Measurements from ENCODE around the gene DYNLT1.

Gene DYNLT1

GRCh38 chr6:158631678-158632537 lies 12.6 kb downstream of the DYNLT1 start:
- in situ Hi-C loops (cut with HindIII; ENCODE audit: low sequenced_read_pairs): no loop called here
- H3K4me3 ChIP-seq (ENCODE audit: low read depth, low read length): no peak overlapping the region
- TF ChIP-seq, protein P1, sequence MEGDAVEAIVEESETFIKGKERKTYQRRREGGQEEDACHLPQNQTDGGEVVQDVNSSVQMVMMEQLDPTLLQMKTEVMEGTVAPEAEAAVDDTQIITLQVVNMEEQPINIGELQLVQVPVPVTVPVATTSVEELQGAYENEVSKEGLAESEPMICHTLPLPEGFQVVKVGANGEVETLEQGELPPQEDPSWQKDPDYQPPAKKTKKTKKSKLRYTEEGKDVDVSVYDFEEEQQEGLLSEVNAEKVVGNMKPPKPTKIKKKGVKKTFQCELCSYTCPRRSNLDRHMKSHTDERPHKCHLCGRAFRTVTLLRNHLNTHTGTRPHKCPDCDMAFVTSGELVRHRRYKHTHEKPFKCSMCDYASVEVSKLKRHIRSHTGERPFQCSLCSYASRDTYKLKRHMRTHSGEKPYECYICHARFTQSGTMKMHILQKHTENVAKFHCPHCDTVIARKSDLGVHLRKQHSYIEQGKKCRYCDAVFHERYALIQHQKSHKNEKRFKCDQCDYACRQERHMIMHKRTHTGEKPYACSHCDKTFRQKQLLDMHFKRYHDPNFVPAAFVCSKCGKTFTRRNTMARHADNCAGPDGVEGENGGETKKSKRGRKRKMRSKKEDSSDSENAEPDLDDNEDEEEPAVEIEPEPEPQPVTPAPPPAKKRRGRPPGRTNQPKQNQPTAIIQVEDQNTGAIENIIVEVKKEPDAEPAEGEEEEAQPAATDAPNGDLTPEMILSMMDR (IDR thresholded peaks at IDR 0.05; ENCODE audit: low read depth, low read length, missing control alignments): no peak
- DNase-seq (ENCODE audit: low read depth): peak; percentile 60

DNA sequence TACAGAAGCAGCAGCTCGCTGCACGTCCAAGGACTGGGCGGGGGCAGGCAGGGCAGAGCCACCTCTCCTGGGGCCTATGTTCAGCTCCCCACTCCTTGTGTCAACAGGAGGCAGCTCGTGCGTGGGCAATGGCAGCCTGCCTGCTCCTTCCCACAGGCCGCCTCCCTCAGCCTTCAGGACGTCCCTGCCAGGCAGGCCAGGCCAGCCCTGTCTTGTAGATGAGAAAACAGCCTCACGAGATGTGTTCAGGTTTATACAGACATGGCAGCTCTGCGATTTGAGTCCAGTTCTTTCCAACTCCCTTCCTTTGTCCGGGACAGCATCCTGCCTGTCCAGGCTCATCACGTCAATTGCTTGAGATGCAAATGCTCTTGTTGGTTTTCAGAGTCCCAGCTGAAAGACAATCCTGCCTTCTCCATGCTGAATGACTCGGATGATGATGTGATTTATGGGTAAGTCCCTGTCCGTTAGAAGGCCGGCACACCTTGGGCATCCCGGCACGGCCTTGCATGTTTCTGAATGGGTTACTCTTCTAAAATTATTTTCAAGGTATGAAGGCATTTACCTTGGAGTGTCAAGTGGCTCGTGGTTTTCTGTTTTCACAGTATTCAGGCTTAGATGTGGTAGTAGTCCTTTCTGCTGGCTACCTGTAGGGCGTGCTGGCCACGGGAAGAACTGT lies 13.5 kb downstream of the DYNLT1 start:
- in situ Hi-C loops (cut with HindIII; ENCODE audit: low sequenced_read_pairs): no loop called here
- DNase-seq (ENCODE audit: low read depth): no peak
- no peak overlapping the region for H3K4me3 ChIP-seq (ENCODE audit: low read depth, low read length)
- TF ChIP-seq, protein P1 (IDR thresholded peaks at IDR 0.05; ENCODE audit: low read depth, low read length, missing control alignments): no peak

DNA sequence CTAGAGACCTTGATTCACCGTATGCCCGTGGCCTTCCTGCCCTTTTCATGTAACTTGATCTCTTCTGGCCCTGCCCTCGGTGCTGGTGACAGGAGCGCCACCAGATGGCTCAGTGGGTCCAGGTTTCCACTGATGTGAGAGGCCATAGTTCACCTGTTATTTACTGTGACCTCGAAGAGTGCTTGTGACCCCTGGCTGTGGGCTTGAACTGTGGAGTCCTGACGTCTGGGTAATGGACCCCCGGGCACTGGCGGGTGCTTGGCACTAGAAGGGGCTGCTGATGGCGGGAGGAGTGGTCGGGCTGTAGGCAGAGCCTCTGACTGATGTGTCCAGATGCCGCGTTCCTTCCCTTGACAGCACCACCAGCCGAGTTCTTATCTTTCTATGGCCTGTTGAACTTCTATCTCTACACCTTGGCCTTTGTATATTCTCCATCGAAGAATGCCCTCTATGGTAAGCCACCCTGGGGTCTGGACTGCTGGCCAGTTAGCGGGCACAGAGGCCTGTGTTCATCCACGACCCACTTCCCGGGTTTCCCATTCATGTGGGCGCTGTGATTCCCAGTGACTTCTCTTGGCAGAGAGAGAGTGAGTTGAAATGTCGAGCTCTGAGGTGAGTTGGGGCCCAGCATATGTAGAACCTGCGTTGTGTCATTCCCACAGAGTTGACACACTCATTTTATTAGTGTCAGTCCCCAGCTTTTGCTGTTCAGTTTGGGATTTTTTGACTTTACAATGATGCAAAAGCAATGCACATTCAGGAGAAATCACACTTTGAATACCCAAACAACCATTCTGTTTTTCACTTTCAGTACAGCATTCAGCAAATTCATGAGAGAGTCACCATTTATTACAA lies 14.9 kb downstream of the DYNLT1 start:
- TF ChIP-seq, protein P1 (IDR thresholded peaks at IDR 0.05; ENCODE audit: low read depth, low read length, missing control alignments): no peak
- in situ Hi-C loops (cut with HindIII; ENCODE audit: low sequenced_read_pairs): no loop called here
- DNase-seq (ENCODE audit: low read depth): no peak
- H3K4me3 ChIP-seq (ENCODE audit: low read depth, low read length): no peak overlapping the region

DNA sequence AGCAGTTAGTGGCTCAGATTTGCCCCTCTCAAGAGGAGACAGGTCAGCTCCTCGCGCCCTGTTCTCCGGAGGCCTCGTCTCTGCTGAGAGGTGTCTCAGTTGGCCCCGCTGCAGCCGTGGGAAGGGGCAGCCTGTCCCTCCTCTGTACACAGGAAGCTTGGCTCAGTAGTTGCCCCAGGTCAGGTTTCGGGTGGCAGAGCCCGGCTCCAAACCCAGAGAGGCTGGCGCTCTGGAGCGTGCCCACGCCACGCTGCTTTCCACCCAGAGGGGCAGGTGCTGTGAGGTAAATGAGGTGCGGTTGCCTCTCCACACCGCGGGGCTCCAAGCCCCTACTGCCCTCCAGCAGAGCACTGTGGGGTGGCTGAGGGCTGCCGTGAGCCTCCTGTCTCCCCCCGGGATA lies 16.0 kb downstream of the DYNLT1 start:
- in situ Hi-C loops (cut with HindIII; ENCODE audit: low sequenced_read_pairs): no loop called here

GRCh38 chr6:158627940-158628211 lies 16.7 kb downstream of the DYNLT1 start:
- no peak for DNase-seq (ENCODE audit: low read depth)
- in situ Hi-C loops (cut with HindIII; ENCODE audit: low sequenced_read_pairs): no loop called here
- TF ChIP-seq, protein P1 (IDR thresholded peaks at IDR 0.05; ENCODE audit: low read depth, low read length, missing control alignments): no peak
- H3K4me3 ChIP-seq (ENCODE audit: low read depth, low read length): no peak overlapping the region

More for the DNA sequence above, 16.0 kb downstream of the DYNLT1 start:
- TF ChIP-seq, protein P1 (IDR thresholded peaks at IDR 0.05; ENCODE audit: low read depth, low read length, missing control alignments): no peak
- H3K4me3 ChIP-seq (ENCODE audit: low read depth, low read length): no peak overlapping the region
- no peak for DNase-seq (ENCODE audit: low read depth)

GRCh38 chr6:158627168-158627939 lies 17.2 kb downstream of the DYNLT1 start:
- no peak for DNase-seq (ENCODE audit: low read depth)
- in situ Hi-C loops (cut with HindIII; ENCODE audit: low sequenced_read_pairs): no loop called here
- no peak overlapping the region for H3K4me3 ChIP-seq (ENCODE audit: low read depth, low read length)
- TF ChIP-seq, protein P1 (IDR thresholded peaks at IDR 0.05; ENCODE audit: low read depth, low read length, missing control alignments): no peak

Measured in astrocyte of the cerebellum (primary cell).